Measurements from ENCODE around the gene HBE1.
"Not testable (repeated sequence)": the region's sequence is repeated elsewhere in the genome, so short reads cannot be mapped to it uniquely, and the experiment has no call there.

HBE1 gene

DNA sequence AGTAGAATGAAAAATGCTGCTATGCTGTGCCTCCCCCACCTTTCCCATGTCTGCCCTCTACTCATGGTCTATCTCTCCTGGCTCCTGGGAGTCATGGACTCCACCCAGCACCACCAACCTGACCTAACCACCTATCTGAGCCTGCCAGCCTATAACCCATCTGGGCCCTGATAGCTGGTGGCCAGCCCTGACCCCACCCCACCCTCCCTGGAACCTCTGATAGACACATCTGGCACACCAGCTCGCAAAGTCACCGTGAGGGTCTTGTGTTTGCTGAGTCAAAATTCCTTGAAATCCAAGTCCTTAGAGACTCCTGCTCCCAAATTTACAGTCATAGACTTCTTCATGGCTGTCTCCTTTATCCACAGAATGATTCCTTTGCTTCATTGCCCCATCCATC, 14.9 kb upstream of the HBE1 start:
- DNase-seq, result no peak

DNA sequence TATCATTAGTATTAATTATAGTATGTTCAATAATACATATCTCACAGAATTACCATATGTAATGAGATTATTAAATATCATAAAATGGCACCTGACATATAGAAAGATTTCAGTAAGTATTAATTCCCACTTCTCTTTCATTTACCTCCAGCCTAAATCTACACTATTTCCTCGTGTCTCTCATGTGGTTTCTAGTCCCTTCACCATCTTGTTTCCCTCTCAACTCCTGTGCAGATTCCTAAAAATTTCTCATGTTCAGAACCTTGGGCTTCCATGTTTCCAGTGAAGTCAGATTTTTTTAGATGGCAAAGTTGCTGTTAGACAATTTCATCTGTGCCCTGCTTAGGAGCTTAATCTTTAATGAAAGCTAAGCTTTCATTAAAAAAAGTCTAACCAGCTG, 14.1 kb upstream of the HBE1 start:
- no peak for DNase-seq

DNA sequence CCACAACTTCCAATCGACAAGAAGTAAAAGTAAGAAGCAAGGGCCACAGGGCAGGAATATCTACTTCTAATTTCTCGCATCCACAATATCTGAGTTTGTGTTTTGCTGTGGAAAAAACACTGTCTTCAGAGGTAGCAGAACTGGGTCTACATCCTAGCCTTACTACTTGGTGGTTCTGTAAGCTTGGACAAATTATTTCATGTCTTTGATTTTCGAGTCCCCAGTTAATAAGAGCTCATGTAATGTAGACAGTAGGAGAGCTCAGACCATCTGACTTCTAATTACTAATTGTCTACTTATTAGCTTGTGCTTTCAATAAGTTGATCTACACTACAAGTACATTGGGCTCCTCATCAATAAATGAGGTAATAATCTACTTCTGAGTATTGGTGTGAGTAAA, 13.3 kb upstream of the HBE1 start:
- DNase-seq, result no peak

DNA sequence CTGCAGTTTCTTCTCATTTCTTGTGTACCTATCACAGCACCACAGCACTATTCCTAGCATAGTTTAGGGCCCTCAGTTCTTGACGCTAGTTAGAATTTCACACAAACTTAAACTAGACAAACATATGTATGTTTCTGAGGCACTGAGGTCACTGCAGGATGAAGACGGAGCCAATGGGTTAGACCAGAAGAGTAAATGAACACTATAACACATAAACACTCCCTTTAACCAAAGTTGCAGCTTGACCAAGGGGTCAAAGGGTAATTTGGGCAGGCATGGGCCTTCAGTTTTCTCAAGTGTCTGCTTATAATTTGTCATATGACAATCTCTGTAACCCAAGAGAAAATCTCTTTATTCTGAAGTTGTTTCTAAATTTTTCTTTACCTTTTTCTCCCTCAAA, 12.9 kb upstream of the HBE1 start:
- no peak for DNase-seq

DNA sequence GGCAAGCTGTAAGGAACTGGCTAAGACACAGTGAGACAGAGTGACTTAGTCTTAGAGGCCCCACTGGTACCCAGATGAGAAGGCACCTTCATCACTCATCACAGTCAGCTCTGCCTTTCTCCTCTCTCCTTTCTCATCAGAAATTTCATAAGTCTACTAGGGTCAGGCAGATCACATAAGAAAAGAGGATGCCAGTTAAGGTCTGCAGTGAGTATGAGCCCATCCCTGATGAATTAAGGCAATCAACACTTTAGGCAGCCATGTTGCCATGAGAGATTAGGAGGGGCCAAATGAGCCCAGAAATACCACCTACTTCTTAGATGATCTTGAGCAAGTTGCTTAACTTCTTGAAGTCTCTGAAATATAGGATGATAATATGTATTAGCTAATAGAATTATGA, 11.9 kb upstream of the HBE1 start:
- no peak for DNase-seq

DNA sequence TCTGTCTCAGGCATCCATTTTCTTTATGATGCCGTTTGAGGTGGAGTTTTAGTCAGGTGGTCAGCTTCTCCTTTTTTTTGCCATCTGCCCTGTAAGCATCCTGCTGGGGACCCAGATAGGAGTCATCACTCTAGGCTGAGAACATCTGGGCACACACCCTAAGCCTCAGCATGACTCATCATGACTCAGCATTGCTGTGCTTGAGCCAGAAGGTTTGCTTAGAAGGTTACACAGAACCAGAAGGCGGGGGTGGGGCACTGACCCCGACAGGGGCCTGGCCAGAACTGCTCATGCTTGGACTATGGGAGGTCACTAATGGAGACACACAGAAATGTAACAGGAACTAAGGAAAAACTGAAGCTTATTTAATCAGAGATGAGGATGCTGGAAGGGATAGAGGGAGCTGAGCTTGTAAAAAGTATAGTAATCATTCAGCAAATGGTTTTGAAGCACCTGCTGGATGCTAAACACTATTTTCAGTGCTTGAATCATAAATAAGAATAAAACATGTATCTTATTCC, 10.9 kb upstream of the HBE1 start:
- no peak for DNase-seq

DNA sequence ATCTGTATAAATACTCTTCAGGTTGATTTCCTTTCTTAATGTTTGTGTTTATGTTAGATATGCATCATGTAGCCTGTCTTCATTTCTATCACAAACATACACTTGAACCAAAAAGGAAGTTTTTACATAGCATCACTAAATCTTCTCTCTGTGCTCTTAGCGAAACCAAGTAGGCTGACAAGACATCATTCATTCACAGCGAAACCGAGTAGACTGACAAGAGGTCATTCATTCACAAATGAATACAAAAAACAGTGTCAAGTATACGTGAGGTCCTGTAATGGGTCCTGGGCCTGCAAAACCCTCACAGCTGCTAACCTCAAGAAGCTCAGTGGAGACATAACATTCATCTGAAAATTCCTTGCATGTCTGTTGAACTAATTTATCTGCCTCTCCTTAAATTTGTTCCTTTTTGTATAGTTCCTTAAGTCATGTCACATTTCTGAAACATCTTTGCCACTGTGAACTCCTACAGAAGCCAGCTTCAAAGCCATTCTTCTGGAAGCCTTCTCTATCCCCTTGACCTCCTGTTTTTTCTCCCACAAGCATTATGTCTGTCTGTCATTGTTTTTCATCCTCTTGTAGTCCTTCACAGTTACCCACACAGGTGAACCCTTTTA, 9.8 kb upstream of the HBE1 start:
- no peak for DNase-seq

DNA sequence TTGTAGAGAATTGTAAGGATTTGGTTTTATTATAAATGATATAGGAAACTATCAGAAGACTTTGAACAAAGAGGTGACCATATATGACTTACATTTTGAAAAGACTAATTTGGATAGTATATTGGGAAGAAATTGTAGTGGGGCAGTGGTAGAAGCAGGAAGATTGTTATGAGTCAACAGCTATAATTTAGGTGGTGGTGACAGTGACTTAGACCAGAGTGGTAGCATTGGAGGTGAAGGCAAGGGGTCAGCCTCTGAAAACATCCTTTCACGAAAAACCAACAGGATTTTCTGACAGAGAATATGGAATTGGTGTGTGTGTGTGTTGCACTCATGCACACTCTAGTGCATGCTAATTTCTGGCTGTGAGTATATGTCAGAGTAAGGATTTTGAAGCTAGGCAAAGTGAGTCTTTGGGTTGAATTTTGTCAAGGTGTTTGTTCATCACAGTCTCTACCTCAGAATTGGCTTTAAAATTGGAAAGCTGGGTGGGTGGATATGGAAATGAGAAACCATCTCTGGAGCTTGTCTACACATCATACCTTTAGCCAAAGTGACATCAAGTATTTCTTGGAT, 8.2 kb upstream of the HBE1 start:
- no peak for DNase-seq

DNA sequence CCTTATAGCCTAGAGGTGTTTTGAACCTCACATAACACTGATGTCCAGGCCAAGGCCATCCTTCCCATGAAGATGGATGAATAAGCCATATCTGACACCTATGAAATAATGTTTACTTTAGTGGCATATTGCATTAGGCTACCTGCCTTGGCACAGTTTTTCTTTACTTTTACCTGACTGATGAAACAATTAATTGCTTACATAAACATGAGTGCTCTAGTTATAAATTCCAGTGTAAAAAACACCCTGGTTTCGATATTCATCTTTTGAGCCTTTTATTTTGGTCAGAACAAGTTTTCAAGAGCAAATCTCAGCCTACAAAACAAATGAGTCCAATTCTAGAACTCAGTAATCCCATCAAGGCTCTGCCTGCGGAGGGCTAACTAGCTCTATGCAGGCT, 7.0 kb upstream of the HBE1 start:
- DNase-seq, result no peak

DNA sequence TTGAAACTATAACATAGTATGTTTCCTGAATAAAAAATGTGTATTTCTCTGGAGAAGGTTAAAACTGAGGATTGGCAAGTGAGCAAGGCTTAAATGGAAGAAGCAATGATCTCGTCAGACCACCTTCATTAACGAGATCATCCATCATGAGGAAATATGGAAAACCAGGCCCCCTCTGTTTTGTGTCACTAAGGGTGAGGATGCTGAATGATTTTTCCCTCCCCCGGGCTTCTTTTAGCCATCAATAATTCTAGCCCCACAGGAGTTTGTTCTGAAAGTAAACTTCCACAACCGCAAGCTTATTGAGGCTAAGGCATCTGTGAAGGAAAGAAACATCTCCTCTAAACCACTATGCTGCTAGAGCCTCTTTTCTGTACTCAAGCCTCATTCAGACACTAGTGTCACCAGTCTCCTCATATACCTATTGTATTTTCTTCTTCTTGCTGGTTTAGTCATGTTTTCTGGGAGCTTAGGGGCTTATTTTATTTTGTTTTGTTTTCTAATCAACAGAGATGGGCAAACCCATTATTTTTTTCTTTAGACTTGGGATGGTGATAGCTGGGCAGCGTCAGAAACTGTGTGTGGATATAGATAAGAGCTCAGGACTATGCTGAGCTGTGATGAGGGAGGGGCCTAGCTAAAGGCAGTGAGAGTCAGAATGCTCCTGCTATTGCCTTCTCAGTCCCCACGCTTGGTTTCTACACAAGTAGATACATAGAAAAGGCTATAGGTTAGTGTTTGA, 5.8 kb upstream of the HBE1 start:
- DNase-seq, result no peak

DNA sequence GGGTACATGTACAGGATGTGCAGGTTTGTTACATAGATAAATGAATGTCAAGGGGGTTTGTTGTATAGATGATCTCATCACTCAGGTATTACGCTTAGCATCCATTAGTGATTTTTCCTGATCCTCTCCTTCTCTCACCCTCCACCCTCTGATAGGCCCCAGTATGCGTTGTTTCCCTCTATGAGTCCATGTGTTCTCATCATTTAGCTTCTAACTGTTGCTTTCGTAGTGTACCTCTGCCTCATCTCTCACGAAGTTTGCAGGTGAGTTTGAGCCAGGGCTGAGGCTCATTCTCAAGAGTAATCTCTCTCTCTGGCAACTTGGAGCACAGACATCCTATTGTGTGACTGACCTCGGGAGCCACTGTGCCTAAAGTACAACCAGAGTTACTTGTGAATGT, 4.7 kb upstream of the HBE1 start:
- no peak for DNase-seq

DNA sequence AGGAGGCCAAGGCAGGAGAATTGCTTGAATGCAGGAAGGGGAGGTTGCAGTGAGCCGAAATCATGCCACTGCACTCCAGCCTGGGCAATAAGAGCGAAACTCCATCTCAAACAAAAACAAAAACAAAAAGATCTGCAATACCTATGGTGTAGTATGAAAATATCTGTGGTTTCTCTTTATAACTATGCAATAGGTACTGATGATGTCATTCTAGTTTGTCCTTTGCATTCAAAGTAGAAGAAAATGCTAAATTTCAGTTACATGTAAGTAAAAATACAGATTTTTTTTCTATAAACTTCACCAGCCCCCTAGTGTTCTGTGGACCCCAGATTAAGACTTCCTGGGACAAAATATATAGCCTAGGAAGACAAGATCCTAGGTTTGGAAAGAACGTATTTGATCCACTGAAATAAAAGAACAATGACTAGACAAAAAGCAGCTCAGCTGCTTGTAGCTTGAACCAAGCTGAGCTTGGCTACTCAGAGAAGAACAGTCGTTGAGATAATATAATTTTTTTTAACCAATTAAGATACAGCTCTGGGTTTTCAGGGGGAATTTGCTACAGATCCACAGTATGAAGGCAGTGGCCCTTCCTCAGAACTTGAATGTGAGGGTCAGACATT, 2.8 kb upstream of the HBE1 start:
- DNase-seq, result no peak

DNA sequence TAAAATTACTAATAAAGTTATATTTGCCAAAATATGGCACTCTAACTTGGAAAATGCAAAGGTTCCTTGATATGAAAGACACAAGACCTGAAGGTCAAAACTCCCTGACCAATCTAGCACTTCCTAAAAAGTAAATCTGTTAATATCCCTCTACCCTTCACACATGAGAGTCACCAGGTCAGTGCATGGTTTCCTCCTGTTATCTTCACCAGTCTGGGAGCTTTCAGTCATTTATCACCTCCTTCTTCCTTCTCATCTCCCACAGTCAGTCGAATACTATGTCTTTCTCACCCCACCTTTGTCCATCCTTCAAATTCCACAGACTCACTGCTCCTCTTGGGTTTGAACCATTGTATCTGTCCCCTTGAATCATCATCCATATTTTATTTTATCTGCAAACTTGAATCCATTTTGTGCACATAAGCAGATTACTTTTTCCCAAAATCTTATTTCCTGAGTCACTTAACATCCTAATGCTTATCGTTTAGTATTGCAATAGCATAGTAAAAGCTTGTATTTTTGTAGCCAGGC, 2.6 kb downstream of the HBE1 start:
- no peak for DNase-seq

DNA sequence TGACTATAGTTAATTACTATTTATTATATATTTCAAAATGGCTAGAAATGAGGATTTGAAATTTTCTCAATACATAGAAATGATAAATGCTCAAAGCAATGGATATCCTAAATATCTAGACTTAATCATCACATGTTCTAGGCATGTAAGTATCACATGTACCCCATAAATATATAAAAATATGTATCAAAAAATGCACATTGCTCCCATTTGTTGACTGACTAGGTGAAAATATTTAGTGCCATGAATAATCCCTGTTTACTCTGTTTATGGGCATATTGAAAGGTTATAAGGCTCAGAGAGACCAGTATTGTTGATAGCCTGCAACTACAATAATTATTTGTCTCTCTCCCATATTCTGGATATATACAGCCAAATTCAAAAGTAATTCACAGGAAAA, 3.1 kb downstream of the HBE1 start:
- DNase-seq, result no peak

DNA sequence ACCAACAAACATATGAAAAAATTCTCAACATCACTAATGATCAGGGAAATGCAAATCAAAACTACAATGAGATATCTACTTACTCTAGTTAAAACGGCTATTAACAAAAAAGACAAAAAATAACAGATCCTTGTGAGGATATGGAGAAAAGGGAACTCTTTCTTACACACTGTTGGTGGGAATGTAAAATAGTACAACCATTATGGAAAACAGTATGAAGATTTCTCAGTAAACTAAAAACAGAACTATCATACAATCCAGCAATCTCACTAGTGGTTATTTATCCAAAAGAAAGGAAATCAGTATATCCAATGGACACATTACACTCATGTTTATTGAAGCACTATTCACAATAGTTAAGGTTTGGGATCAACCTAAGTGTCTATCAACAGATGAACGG, 3.9 kb downstream of the HBE1 start:
- DNase-seq, result no peak

DNA sequence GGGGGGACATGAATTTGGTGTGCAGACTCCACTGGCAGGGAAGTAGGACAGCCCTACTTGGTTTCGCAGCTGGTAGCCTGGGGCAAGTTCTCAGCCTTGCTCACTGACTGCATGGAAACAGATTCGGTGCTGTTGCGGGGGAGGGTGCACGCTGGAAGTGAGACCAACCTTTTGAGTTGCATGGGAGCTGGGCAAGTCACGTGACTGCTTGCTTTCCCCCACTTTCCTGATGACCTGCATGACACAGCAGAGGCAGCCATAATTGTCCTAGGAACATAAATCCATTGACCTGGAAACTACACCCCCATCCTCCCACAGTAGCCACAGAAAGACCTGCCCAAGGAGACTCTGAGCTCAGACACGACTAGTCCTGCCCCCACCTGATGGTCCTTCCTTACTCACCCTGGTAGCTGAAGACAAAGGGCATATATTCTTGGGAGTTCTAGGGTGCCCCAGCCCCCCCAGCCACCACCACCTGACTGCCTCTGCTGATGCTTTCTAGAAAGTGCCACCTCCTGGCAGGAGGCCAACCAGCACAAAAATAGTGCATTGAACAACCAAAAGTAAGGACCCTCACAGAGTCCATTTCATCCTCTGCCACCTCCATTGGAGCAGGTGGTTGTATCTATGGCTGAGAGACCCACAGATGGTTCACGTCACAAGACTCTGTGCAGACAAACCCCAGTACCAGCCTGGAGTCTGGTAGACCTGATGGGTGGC, 11.0 kb downstream of the HBE1 start:
- DNase-seq, result no peak

DNA sequence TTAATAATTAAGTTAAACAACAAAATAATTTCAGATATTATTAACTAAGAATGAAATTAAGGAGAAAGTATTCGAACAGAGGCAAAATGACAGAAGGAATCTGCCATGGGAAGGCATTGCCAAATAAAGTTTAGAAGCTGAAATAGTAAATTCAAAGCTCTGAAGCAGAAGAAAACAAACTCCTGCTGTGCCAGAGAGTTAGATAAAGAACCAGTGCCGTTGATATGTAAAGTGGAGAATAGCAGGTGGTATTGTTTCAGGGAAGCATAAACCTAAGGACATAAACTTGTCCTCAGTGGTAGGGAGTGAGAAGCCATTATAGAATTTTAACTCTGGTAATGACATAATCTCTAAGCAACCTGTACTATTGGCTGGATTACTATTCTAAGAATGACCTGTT, 12.4 kb downstream of the HBE1 start:
- DNase-seq, result no peak

DNA sequence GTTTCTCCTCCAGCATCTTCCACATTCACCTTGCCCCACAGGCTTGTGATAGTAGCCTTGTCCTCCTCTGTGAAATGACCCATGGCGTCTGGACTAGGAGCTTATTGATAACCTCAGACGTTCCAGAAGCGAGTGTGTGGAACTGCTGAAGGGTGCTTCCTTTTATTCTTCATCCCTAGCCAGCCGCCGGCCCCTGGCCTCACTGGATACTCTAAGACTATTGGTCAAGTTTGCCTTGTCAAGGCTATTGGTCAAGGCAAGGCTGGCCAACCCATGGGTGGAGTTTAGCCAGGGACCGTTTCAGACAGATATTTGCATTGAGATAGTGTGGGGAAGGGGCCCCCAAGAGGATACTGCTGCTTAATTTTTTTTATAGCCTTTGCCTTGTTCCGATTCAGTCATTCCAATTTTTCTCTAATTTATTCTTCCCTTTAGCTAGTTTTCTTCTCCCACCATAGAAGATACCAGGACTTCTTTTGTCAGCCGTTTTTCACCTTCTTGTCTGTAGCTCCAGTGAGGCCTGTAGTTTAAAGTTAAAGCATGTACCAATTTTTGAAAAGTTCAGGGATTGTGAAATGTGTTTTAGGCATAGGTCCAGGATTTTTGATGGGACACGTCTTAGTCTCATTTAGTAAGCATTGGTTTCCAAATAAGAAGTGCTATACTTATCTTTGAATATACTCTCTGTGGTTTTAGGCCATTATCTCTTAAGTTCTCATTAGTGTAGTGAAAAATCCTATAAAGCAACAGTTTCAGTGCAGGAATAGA, 14.9 kb downstream of the HBE1 start, which contains the start of gene HBG2:
TSS of gene HBG2 (minus strand) at position 136 of the 768 bp plus-strand sequence. CDS start at position 83, 53 bp downstream.
- not testable (repeated sequence) for DNase-seq

DNA sequence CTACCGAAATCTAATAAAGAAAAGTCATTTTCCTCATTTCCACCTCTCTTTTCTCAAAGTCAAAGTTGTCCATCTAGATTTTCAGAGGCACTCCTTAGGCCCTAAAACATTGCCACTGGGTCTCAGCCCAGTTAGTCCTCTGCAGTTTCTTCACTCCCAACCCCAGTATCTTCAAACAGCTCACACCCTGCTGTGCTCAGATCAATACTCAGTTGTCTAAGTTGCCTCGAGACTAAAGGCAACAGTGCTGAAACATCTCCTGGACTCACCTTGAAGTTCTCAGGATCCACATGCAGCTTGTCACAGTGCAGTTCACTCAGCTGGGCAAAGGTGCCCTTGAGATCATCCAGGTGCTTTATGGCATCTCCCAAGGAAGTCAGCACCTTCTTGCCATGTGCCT, 15.7 kb downstream of the HBE1 start:
- not testable (repeated sequence) for DNase-seq

DNA sequence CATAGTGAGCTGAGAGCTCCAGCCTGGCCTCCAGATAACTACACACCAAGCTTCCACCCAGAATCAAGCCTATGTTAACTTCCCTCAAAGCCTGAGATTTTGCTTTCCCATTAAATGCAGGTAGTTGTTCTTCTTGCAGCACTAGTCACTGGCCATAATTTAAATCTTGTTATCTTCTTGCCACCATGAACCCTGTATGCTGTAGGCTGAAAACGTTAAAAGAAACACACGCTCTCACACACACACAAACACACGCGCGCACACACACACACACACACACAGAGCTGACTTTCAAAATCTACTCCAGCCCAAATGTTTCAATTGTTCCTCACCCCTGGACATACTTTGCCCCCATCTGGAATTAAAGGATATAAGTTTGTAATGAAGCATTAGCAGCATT, 16.3 kb downstream of the HBE1 start:
- DNase-seq, result not testable (repeated sequence)

DNA sequence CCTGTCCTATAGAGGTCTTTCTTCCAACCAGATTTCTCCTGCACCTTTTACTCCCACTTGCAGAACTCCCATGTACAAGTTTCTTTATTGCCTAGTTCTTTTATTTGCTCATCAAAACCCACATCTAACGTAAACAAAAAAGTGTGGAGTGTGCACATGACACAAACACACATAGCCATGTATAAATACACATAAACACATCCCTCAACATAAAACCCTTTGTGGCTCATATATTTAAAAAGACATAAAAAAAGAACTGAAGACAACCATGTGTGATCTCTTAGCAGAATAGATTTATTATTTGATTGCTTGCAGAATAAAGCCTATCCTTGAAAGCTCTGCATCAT, 16.9 kb downstream of the HBE1 start:
- DNase-seq, result no peak

Data from stimulated activated CD4-positive, alpha-beta T cell treated with anti-CD3 and anti-CD28 coated beads, Interleukin-4, amount 100 ng/mL, for 1 hour (primary cell).